GM12878 (cell line): ENCODE data around the gene PRDM15. TPM values are rescaled to one million over a fixed set of nuclear protein-coding genes. Genes with fewer than 3 reads are reported as not detected.

Experiments
- ATAC-seq: fragments of 200-7000 bp; cut with Tn5 transposase; 3 replicates; pipeline ENCODE4 v1.9.1; 2020; ENCODE audit warnings: mild to moderate bottlenecking, moderate library complexity
- BruUV-seq: library from RNA; stranded (reverse); fragments of 400-500 nt; replicated peaks from 2 replicates; lab custom pipeline; 2021; lab: Mats Ljungman, UMichigan
- CTCF ChIA-PET: fragments of 300-600 bp; sonication (Branson Sonifier 250); formaldehyde crosslinking; extraction: SDS; loops from one replicate; lab custom pipeline; 2021; ENCODE audit warnings: inconsistent platforms; lab: Yijun Ruan, JAX
- POLR2A ChIA-PET: fragments of 350-600 bp; formaldehyde crosslinking; extraction: SDS; loops from one replicate; lab custom pipeline; 2021; ENCODE audit warnings: inconsistent platforms; lab: Charles Lee
- RAD21 ChIA-PET: fragments of 300-600 bp; sonication (Branson Sonifier 250); formaldehyde crosslinking; loops from one replicate; lab custom pipeline; 2023; ENCODE audit warnings: antibody characterized with exemption; ENCODE audit not compliant: unreplicated experiment; lab: Charles Lee
- SMC1A ChIA-PET: fragments of 300-600 bp; sonication (Branson Sonifier 250); formaldehyde crosslinking; loops from one replicate; lab custom pipeline; 2023; ENCODE audit not compliant: unreplicated experiment, uncharacterized antibody; lab: Charles Lee
- DNase-seq: peaks from one replicate; pipeline ENCODE4 v3.0.0-alpha.2; 2011; ENCODE audit warnings: low read depth, low spot score
- FAIRE-seq: peaks from 3 replicates; lab custom pipeline; 2011; peaks lifted over from hg19 to GRCh38; lab: Jason Lieb, UNC
- H2AFZ ChIP-seq: 2 replicates; pipeline ENCODE4 v1.6.0; 2011; ENCODE audit warnings: low read depth, low read length, control low read depth; ENCODE audit not compliant: control insufficient read depth
- H3K27ac ChIP-seq: 2 replicates; pipeline ENCODE4 v1.5.1; 2011; ENCODE audit warnings: control low read depth; ENCODE audit not compliant: control insufficient read depth, insufficient read depth
- H3K27me3 ChIP-seq, 2 experiments: replicated peaks in 1 of 2; 2 replicates each; pipeline versions ENCODE4 v1.6.0 to v1.6.1; 2011; ENCODE audit warnings: low read length in 1 of 2; ENCODE audit not compliant: control insufficient read depth in 2 of 2, insufficient read depth in 2 of 2
- H3K36me3 ChIP-seq, 2 experiments: 2 replicates each; pipeline ENCODE4 v1.5.1; 2011; ENCODE audit warnings: low read length in 1 of 2; ENCODE audit not compliant: control insufficient read depth in 2 of 2, insufficient read depth in 2 of 2
- H3K4me1 ChIP-seq: 2 replicates; pipeline ENCODE4 v1.6.1; 2011; ENCODE audit warnings: mild to moderate bottlenecking, low read length, moderate library complexity, mixed read lengths; ENCODE audit not compliant: control insufficient read depth, insufficient read depth
- H3K4me2 ChIP-seq: 2 replicates; pipeline ENCODE4 v1.6.0; 2011; ENCODE audit warnings: control low read depth; ENCODE audit not compliant: control insufficient read depth, insufficient read depth
- H3K4me3 ChIP-seq: fragments of 200-600 bp; sonication (generic); 2 replicates; pipeline ENCODE4 v1.5.1; 2016
- H3K79me2 ChIP-seq: 2 replicates; pipeline ENCODE4 v1.6.0; 2011; ENCODE audit warnings: low read length; ENCODE audit not compliant: control insufficient read depth, insufficient read depth
- H3K9ac ChIP-seq: 2 replicates; pipeline ENCODE4 v1.8.0; 2011; ENCODE audit warnings: low read length, control low read depth, mixed read lengths; ENCODE audit not compliant: control insufficient read depth, insufficient read depth
- H3K9me3 ChIP-seq: replicated peaks from 3 replicates; pipeline ENCODE4 v1.5.1; 2011; ENCODE audit warnings: mild to moderate bottlenecking, low read length; ENCODE audit not compliant: control insufficient read depth, insufficient read depth
- H4K20me1 ChIP-seq: 2 replicates; pipeline ENCODE4 v1.6.0; 2011; ENCODE audit not compliant: control insufficient read depth, insufficient read depth
- HDGF ChIP-seq: fragments of 450-650 bp; IDR thresholded peaks from 2 replicates; pipeline ENCODE4 v1.6.1; 2016; ENCODE audit warnings: antibody characterized with exemption
- MLLT1 ChIP-seq: fragments of 450-650 bp; IDR thresholded peaks from 2 replicates; pipeline ENCODE4 v1.6.1; 2016; ENCODE audit warnings: mild to moderate bottlenecking
- NKRF ChIP-seq: fragments of 450-650 bp; conservative IDR thresholded peaks from 2 replicates; pipeline ENCODE4 v1.6.1; 2017; ENCODE audit warnings: mild to moderate bottlenecking, moderate library complexity
- SMAD5 ChIP-seq: IDR thresholded peaks from 2 replicates; pipeline ENCODE4 v1.6.1; 2016; ENCODE audit warnings: antibody characterized with exemption, low read depth
- WGBS: methylation state at CpG from one replicate; pipeline ENCODE4 v1.1.6; 2016; ENCODE audit warnings: low lambda C conversion rate; ENCODE audit not compliant: insufficient replicate concordance, insufficient coverage; ENCODE audit errors: missing lambda C conversion rate; 5-methylcytosine and 5-hydroxymethylcytosine counted together
- in situ Hi-C: fragments of 300-500 bp; cut with MboI; formaldehyde crosslinking; loops from 9 replicates; pipeline ENCODE4 v1.14.3; 2018; ENCODE audit warnings: mixed read lengths
- intact Hi-C: fragments of 100-400 bp; cut with micrococcal nuclease; formaldehyde crosslinking; loops from one replicate; pipeline ENCODE4 v1.14.2; 2022; ENCODE audit not compliant: unreplicated experiment
- polyA plus RNA-seq, 11 experiments: library from polyadenylated mRNA; depleted of rRNA in 4 of 11; unstranded in 6 of 11; stranded (reverse) in 5 of 11; fragments of >200 nt; fragmentation: Nextera tagmentation in 4 of 11; fragmentation: Illumina TruSeq in 1 of 11; extraction: Ambion mirVana in 4 of 11; extraction: Trizol in 1 of 11; gene quantifications; 1 replicate in 1 of 11; 2 replicates in 10 of 11; pipeline versions ENCODE4 v1.2.1 to v1.2.3, GENCODE V29; 2011 to 2016; ENCODE audit warnings: inconsistent platforms in 2 of 11, missing spikeins in 2 of 11, low read depth in 1 of 11
- total RNA-seq, 4 experiments: library from RNA; depleted of rRNA in 3 of 4; stranded (reverse); fragments of >200 nt in 3 of 4; fragmentation: Illumina TruSeq in 1 of 4; extraction: Trizol in 1 of 4; gene quantifications; 2 replicates each; pipeline versions ENCODE4 v1.2.1 to v1.2.3, GENCODE V29; 2013 to 2021

PRDM15 gene
- total and polyA plus RNA-seq, 10 of the 15 experiments (the other 5 are each of a cell fraction or from before 2014, with no cell fraction given), result 2.2 to 16.0 (median 8.6) TPM

DNA sequence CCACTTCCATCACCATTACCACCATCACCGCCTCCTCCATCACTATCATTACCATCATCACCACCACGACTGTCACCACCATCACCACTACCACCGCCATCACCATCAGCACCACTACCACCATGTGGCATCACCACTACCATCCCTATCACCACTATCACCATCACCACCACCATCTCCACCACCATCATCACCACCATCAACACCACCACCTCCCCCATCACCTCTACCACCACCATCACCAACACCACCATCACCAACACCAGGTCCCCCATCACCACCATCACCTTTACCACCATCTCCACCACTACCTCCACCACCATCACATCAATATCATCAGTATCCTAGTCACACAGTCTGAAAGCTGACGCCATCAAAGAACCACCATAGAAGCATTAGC lies 72.4 kb downstream of the PRDM15 start:
- no peaks in the 10 kb centered on the region; the same call in 2 of the 3 replicates for H3K9me3 ChIP-seq
- intact Hi-C loops (no loop called here), in situ Hi-C loops (no loop called here)
- no peak overlapping the region for H3K4me2 ChIP-seq
- no peak for ATAC-seq
- peaks cover 17 to 31% of the 10 kb centered on the region in 2 experiments; a peak in 3 of 4 replicates for H3K36me3 ChIP-seq
- 98% methylated on average over 4 of the region's 4 CpGs for WGBS
- TF ChIP-seq MLLT1 (no peak), SMAD5 (no peak), HDGF (peak; percentile 43; the same call in 1 of the 2 replicates), NKRF (no peak)
- no peak overlapping the region for H3K4me3 ChIP-seq
- H3K79me2 ChIP-seq, result no peaks in the 10 kb centered on the region
- SMC1A ChIA-PET, result interaction anchor here (0.6 kb wide), 1 partner anchor 515 kb away, joined by 3 read pairs; no protein-coding TSS in a partner anchor
- H3K27ac ChIP-seq, result no peak overlapping the region
- no peak overlapping the region for H2AFZ ChIP-seq
- H3K9ac ChIP-seq, result no peak overlapping the region
- BruUV-seq, result no TSS peak
- no peaks in the 10 kb centered on the region for H3K4me1 ChIP-seq
- POLR2A ChIA-PET, result no interaction called here
- no peak for FAIRE-seq
- no peak for DNase-seq
- no peaks in the 10 kb centered on the region for H3K27me3 ChIP-seq
- CTCF ChIA-PET, result interaction anchor here (1.6 kb wide), 1 partner anchor 10 kb away, joined by 6 read pairs; no protein-coding TSS in a partner anchor
- no peaks in the 10 kb centered on the region for H4K20me1 ChIP-seq
- RAD21 ChIA-PET, result no interaction called here
